Activated CD8-positive, alpha-beta memory T cell treated with anti-CD3 and anti-CD28 coated beads, Interleukin-2, amount 10 ng/mL, durations not matched to agents 7 days and 5 days (primary cell): ENCODE data around the gene VPS33B. TPM values are rescaled to one million over a fixed set of nuclear protein-coding genes. Genes with fewer than 3 reads are reported as not detected.
"Not testable (repeated sequence)": the region's sequence is repeated elsewhere in the genome, so short reads cannot be mapped to it uniquely, and the experiment has no call there.

Experiments used
- ATAC-seq: fragments of 150-1000 bp; cut with Tn5 transposase; one replicate; pipeline ENCODE4 v1.10.0; 2021; ENCODE audit warnings: moderate library complexity
- CTCF ChIA-PET: fragments of 350-600 bp; sonication (Branson Sonifier 250); formaldehyde crosslinking; loops from one replicate; lab custom pipeline; 2021; ENCODE audit warnings: antibody characterized with exemption; lab: Charles Lee
- DNase-seq: peaks from one replicate; pipeline ENCODE4 v3.0.0-alpha.2; 2020
- H3K27ac Mint-ChIP-seq: one replicate; pipeline ENCODE4 v1.8.0; 2021; ENCODE audit warnings: mild to moderate bottlenecking, mixed read lengths
- H3K27me3 Mint-ChIP-seq: one replicate; pipeline ENCODE4 v1.8.0; 2021; ENCODE audit warnings: mixed read lengths
- H3K36me3 Mint-ChIP-seq: one replicate; pipeline ENCODE4 v1.8.0; 2021; ENCODE audit warnings: mild to moderate bottlenecking, mixed read lengths
- H3K4me1 Mint-ChIP-seq: one replicate; pipeline ENCODE4 v1.8.0; 2021; ENCODE audit warnings: mixed read lengths
- H3K4me3 Mint-ChIP-seq: one replicate; pipeline ENCODE4 v1.8.0; 2021; ENCODE audit warnings: mild to moderate bottlenecking, moderate library complexity, mixed read lengths
- H3K9me3 Mint-ChIP-seq: one replicate; pipeline ENCODE4 v1.8.0; 2022; ENCODE audit warnings: low read depth, mixed read lengths
- total RNA-seq, 2 experiments: library from RNA; stranded (reverse); gene quantifications; one replicate each; pipeline ENCODE4 v1.2.3, GENCODE V29; 2021

VPS33B gene
- total RNA-seq, 2 experiments from 2014 or later, result 19.5 to 24.1 TPM

- Mint-ChIP-seq H3K4me3 (peak overlapping the region; percentile 97), H3K27ac (peak overlapping the region; percentile 85), H3K36me3 (peaks cover 7% of the 10 kb centered on the region), H3K27me3 (no peaks in the 10 kb centered on the region), H3K4me1 (peaks cover 42% of the 10 kb centered on the region), H3K9me3 (no peaks in the 10 kb centered on the region)
- CTCF ChIA-PET, result interaction anchor here (0.7 to 3.6 kb wide), 12 partner anchors 9 to 724 kb away, joined by 3 to 24 read pairs (median 4); partner anchors contain the start of gene UNC45A
- ATAC-seq (peak; percentile 2), DNase-seq (no peak)
These were observed 799 bp downstream of the VPS33B start for GRCh38 chr15:91021516-91022074.

- CTCF ChIA-PET, result no interaction called here
- no peak overlapping the region for H3K4me3 Mint-ChIP-seq
- H3K27ac Mint-ChIP-seq, result peak overlapping the region; percentile 1
These were observed 4.2 kb downstream of the VPS33B start for GRCh38 chr15:91018158-91018557.

GRCh38 chr15:91017716-91018115, 4.7 kb downstream of the VPS33B start:
- Mint-ChIP-seq H3K36me3 (peaks cover 18% of the 10 kb centered on the region), H3K9me3 (no peaks in the 10 kb centered on the region), H3K4me1 (peaks cover 39% of the 10 kb centered on the region), H3K27ac (no peak overlapping the region), H3K4me3 (no peak overlapping the region), H3K27me3 (no peaks in the 10 kb centered on the region)
- CTCF ChIA-PET, result interaction anchor here (2.5 kb wide), 1 partner anchor 16 kb away, joined by 7 read pairs; no protein-coding TSS in a partner anchor
- ATAC-seq, result no peak
- no peak for DNase-seq

More at GRCh38 chr15:91018158-91018557, 4.2 kb downstream of the VPS33B start:
- Mint-ChIP-seq H3K36me3 (peaks cover 18% of the 10 kb centered on the region), H3K27me3 (no peaks in the 10 kb centered on the region), H3K9me3 (no peaks in the 10 kb centered on the region), H3K4me1 (peaks cover 43% of the 10 kb centered on the region)
- DNase-seq, result no peak
- ATAC-seq, result no peak

GRCh38 chr15:91013701-91014100, 8.7 kb downstream of the VPS33B start:
- not testable (repeated sequence) for H3K27me3 Mint-ChIP-seq, H3K9me3 Mint-ChIP-seq, DNase-seq, H3K27ac Mint-ChIP-seq, H3K4me3 Mint-ChIP-seq, ATAC-seq
- CTCF ChIA-PET, result interaction anchor here (1.5 to 1.6 kb wide), 2 partner anchors 11 to 57 kb away, joined by 4 read pairs; no protein-coding TSS in a partner anchor
- Mint-ChIP-seq H3K4me1 (peaks cover 19% of the 10 kb centered on the region), H3K36me3 (peaks cover 29% of the 10 kb centered on the region)

GRCh38 chr15:91007266-91007665, 15.1 kb downstream of the VPS33B start:
- no peaks in the 10 kb centered on the region for H3K27me3 Mint-ChIP-seq
- no peaks in the 10 kb centered on the region for H3K4me1 Mint-ChIP-seq
- DNase-seq (no peak), ATAC-seq (no peak)
- H3K9me3 Mint-ChIP-seq, result no peaks in the 10 kb centered on the region
- CTCF ChIA-PET, result interaction anchor here (1.3 kb wide), 1 partner anchor 51 kb away, joined by 4 read pairs; no protein-coding TSS in a partner anchor
- no peak overlapping the region for H3K4me3 Mint-ChIP-seq
- H3K36me3 Mint-ChIP-seq, result peaks cover 31% of the 10 kb centered on the region
- H3K27ac Mint-ChIP-seq, result no peak overlapping the region

- Mint-ChIP-seq H3K27me3 (no peaks in the 10 kb centered on the region), H3K9me3 (no peaks in the 10 kb centered on the region), H3K36me3 (peaks cover 37% of the 10 kb centered on the region), H3K27ac (no peak overlapping the region), H3K4me1 (peaks cover 2% of the 10 kb centered on the region), H3K4me3 (no peak overlapping the region)
- ATAC-seq (no peak), DNase-seq (no peak)
- CTCF ChIA-PET, result interaction anchor here (0.8 to 1.1 kb wide), 2 partner anchors 32 to 49 kb away, joined by 3 to 4 read pairs; no protein-coding TSS in a partner anchor
These were observed 21.2 kb downstream of the VPS33B start for GRCh38 chr15:91001209-91001608.

GRCh38 chr15:90998737-90999136, 23.7 kb downstream of the VPS33B start:
- ATAC-seq (no peak), DNase-seq (no peak)
- Mint-ChIP-seq H3K4me1 (peaks cover 11% of the 10 kb centered on the region), H3K4me3 (no peak overlapping the region), H3K27ac (no peak overlapping the region), H3K36me3 (peaks cover 34% of the 10 kb centered on the region), H3K9me3 (no peaks in the 10 kb centered on the region), H3K27me3 (no peaks in the 10 kb centered on the region)
- CTCF ChIA-PET, result no interaction called here

GRCh38 chr15:90994417-90995311, 27.7 kb downstream of the VPS33B start, which contains the start of gene PRC1:
PRC1 (minus strand) TSS chr15:90994535; CDS start chr15:90994417, 118 bp downstream.
- CTCF ChIA-PET, result interaction anchor here (0.8 to 1.5 kb wide), 2 partner anchors 38 to 39 kb away, joined by 3 to 4 read pairs; no protein-coding TSS in a partner anchor
- Mint-ChIP-seq H3K9me3 (no peaks in the 10 kb centered on the region), H3K27ac (peak within 1 kb of the TSS; percentile 100), H3K4me1 (peaks cover 34% of the 10 kb centered on the region), H3K27me3 (no peaks in the 10 kb centered on the region), H3K36me3 (peaks cover 40% of the 10 kb centered on the region), H3K4me3 (peak within 1 kb of the TSS; percentile 98)
- DNase-seq, result peak; percentile 99
- ATAC-seq, result peak; percentile 99

GRCh38 chr15:90994059-90994416, 28.4 kb downstream of the VPS33B start:
- H3K27me3 Mint-ChIP-seq, result no peaks in the 10 kb centered on the region
- DNase-seq, result peak; percentile 43
- H3K4me3 Mint-ChIP-seq, result peak overlapping the region; percentile 98
- H3K9me3 Mint-ChIP-seq, result no peaks in the 10 kb centered on the region
- H3K27ac Mint-ChIP-seq, result peak overlapping the region; percentile 100
- H3K36me3 Mint-ChIP-seq, result peaks cover 37% of the 10 kb centered on the region
- CTCF ChIA-PET, result interaction anchor here (1.4 to 1.8 kb wide), 3 partner anchors 38 to 39 kb away, joined by 3 to 6 read pairs (median 4); partner anchors contain the start of gene RCCD1
- ATAC-seq, result peak; percentile 10
- H3K4me1 Mint-ChIP-seq, result peaks cover 39% of the 10 kb centered on the region

GRCh38 chr15:90991587-90992285, 30.7 kb downstream of the VPS33B start:
- Mint-ChIP-seq H3K27ac (peak overlapping the region; percentile 19), H3K27me3 (no peaks in the 10 kb centered on the region), H3K36me3 (peaks cover 30% of the 10 kb centered on the region), H3K9me3 (no peaks in the 10 kb centered on the region), H3K4me3 (peak overlapping the region; percentile 6), H3K4me1 (peaks cover 57% of the 10 kb centered on the region)
- ATAC-seq (no peak), DNase-seq (no peak)
- CTCF ChIA-PET, result interaction anchor here (1.6 kb wide), 1 partner anchor 41 kb away, joined by 4 read pairs; no protein-coding TSS in a partner anchor

- Mint-ChIP-seq H3K36me3 (peaks cover 37% of the 10 kb centered on the region), H3K27me3 (no peaks in the 10 kb centered on the region), H3K4me3 (no peak overlapping the region), H3K4me1 (peaks cover 54% of the 10 kb centered on the region), H3K9me3 (no peaks in the 10 kb centered on the region), H3K27ac (no peak overlapping the region)
- ATAC-seq (no peak), DNase-seq (no peak)
- CTCF ChIA-PET, result interaction anchor here (0.6 to 1.6 kb wide), 3 partner anchors 34 to 1752 kb away, joined by 3 to 4 read pairs (median 3); no protein-coding TSS in a partner anchor
These were observed 31.9 kb downstream of the VPS33B start for GRCh38 chr15:90990446-90990845.

GRCh38 chr15:90989040-90989768, 33.2 kb downstream of the VPS33B start:
- Mint-ChIP-seq H3K4me1 (peaks cover 59% of the 10 kb centered on the region), H3K36me3 (peaks cover 42% of the 10 kb centered on the region), H3K9me3 (no peaks in the 10 kb centered on the region), H3K27me3 (no peaks in the 10 kb centered on the region), H3K27ac (no peak overlapping the region), H3K4me3 (no peak overlapping the region)
- CTCF ChIA-PET, result no interaction called here
- DNase-seq (no peak), ATAC-seq (no peak)
